Lower lobe of right lung (tissue), 2 donors: Measurements from ENCODE around the gene ECT2. TPM values are rescaled to one million over a fixed set of nuclear protein-coding genes. Genes with fewer than 3 reads are reported as not detected.

Experiments used
- ATAC-seq, 2 donors: fragments of 200-7000 bp; cut with Tn5 transposase; one replicate each; pipeline ENCODE4 v1.9.1; 2020 to 2022; ENCODE audit warnings: mild to moderate bottlenecking in 2 of 2, moderate library complexity in 2 of 2
- DNase-seq: peaks from one replicate; pipeline ENCODE4 v3.0.0-alpha.2; 2020
- H3K27ac ChIP-seq: fragments of 200-600 bp; one replicate; pipeline ENCODE4 v1.8.0; 2022
- H3K27me3 ChIP-seq: fragments of 200-600 bp; one replicate; pipeline ENCODE4 v1.8.0; 2022; ENCODE audit warnings: low read depth
- H3K36me3 ChIP-seq: fragments of 200-600 bp; one replicate; pipeline ENCODE4 v1.8.0; 2022; ENCODE audit warnings: mild to moderate bottlenecking
- H3K4me1 ChIP-seq: fragments of 200-600 bp; one replicate; pipeline ENCODE4 v1.8.0; 2022
- H3K4me3 ChIP-seq: fragments of 200-600 bp; one replicate; pipeline ENCODE4 v1.8.0; 2022; ENCODE audit warnings: mild to moderate bottlenecking
- H3K9me3 ChIP-seq: fragments of 200-600 bp; one replicate; pipeline ENCODE4 v1.8.0; 2022
- intact Hi-C: fragments of 100-400 bp; cut with DNase I; formaldehyde crosslinking; loops from one replicate; pipeline ENCODE4 v1.11.0; 2022
- total RNA-seq: library from RNA; stranded (reverse); fragmentation: NEBNext Ultra II Directional; extraction: Animal tissue kit (Norgen Biotek cat#: 25700); gene quantifications from one replicate; pipeline ENCODE4 v1.2.1, GENCODE V29; 2021
- TF ChIP-seq, protein P1 (sequence below): fragments of 200-600 bp; IDR thresholded peaks from one replicate; pipeline ENCODE4 v1.8.0; 2022; ENCODE audit warnings: antibody characterized with exemption, mild to moderate bottlenecking
- donor health status: DM: no; HTN: yes; CAD: no; lungs with severe emphysema.

The ECT2 gene
- total RNA-seq, 1 donor from 2014 or later = 14.1 TPM

DNA sequence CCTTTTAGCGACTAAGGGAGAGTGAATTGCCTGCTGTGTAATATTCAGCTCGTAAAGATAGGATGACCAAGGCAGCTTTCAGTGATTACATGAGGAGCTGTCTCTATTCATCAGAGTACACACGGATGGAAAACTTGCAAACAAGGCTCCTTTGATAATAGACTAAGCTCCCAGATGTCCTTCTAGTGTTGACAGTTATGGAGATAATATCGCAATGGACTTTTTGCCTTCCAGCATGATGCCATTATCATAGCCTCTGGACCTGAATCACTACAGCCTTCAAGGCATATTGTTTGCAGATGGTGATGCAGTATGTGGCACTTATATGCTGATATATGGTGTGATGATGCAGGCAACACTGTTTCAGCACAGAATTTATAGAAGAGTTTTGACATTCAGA lies 93.9 kb downstream of the ECT2 start:
- intact Hi-C loops = no loop called here
- Histone ChIP-seq H3K27me3 (no peaks in the 10 kb centered on the region), H3K9me3 (no peaks in the 10 kb centered on the region), H3K4me3 (no peak overlapping the region), H3K27ac (no peak overlapping the region), H3K4me1 (no peaks in the 10 kb centered on the region), H3K36me3 (no peaks in the 10 kb centered on the region)
- ATAC-seq (no peak), DNase-seq (no peak)
- TF ChIP-seq, protein P1, sequence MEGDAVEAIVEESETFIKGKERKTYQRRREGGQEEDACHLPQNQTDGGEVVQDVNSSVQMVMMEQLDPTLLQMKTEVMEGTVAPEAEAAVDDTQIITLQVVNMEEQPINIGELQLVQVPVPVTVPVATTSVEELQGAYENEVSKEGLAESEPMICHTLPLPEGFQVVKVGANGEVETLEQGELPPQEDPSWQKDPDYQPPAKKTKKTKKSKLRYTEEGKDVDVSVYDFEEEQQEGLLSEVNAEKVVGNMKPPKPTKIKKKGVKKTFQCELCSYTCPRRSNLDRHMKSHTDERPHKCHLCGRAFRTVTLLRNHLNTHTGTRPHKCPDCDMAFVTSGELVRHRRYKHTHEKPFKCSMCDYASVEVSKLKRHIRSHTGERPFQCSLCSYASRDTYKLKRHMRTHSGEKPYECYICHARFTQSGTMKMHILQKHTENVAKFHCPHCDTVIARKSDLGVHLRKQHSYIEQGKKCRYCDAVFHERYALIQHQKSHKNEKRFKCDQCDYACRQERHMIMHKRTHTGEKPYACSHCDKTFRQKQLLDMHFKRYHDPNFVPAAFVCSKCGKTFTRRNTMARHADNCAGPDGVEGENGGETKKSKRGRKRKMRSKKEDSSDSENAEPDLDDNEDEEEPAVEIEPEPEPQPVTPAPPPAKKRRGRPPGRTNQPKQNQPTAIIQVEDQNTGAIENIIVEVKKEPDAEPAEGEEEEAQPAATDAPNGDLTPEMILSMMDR = no peak

- intact Hi-C loops = no loop called here
- Histone ChIP-seq H3K27me3 (no peaks in the 10 kb centered on the region), H3K9me3 (no peaks in the 10 kb centered on the region), H3K36me3 (no peaks in the 10 kb centered on the region), H3K4me3 (no peak overlapping the region), H3K27ac (no peak overlapping the region), H3K4me1 (no peaks in the 10 kb centered on the region)
- TF ChIP-seq, protein P1 = no peak
- DNase-seq (no peak), ATAC-seq (no peak)
These were observed 95.6 kb downstream of the ECT2 start for GRCh38 chr3:172846103-172846561.

DNA sequence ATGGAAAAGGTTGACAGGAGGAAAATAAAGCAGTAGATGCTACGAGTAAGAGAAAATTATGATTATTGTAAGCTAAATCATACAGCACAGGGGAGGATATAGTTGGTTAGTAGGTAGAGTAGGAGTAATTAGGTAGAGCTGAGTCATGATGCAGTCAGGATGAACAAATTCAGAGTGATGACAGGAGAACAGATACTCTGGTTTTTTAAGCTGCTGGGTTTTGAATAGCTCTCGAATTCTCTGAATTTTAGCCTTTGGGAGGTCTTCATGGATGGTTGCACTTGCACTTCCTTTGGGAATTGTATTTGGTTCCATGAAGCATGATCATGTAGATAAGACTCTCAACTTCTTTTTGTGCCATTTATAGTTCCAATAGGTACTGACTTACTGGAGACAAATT lies 96.2 kb downstream of the ECT2 start:
- no peaks in the 10 kb centered on the region for H3K9me3 ChIP-seq
- intact Hi-C loops = no loop called here
- ATAC-seq (no peak), DNase-seq (no peak)
- H3K36me3 ChIP-seq = no peaks in the 10 kb centered on the region
- TF ChIP-seq, protein P1 = no peak
- no peak overlapping the region for H3K4me3 ChIP-seq
- no peak overlapping the region for H3K27ac ChIP-seq
- no peaks in the 10 kb centered on the region for H3K27me3 ChIP-seq
- no peaks in the 10 kb centered on the region for H3K4me1 ChIP-seq

DNA sequence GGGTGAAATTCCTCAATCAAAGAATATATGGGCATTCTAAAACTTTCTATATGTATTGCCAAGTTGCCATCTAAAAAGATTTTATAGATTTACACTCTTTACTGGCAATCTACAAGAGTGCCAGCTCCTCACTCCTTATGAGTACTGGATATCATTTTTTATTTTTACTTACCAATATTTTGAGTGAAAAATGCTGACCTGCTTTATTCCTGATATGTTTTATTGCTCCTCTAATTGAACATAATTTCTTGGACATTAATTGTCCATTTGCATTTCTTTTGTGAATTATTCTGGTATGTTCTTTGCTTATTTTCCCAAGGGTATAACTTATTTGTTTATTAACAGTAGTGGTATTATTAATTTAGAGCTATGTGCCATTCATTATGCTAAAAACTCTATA lies 96.8 kb downstream of the ECT2 start:
- no peaks in the 10 kb centered on the region for H3K4me1 ChIP-seq
- ATAC-seq (no peak), DNase-seq (no peak)
- H3K4me3 ChIP-seq = no peak overlapping the region
- intact Hi-C loops = no loop called here
- no peak overlapping the region for H3K27ac ChIP-seq
- H3K9me3 ChIP-seq = no peaks in the 10 kb centered on the region
- no peaks in the 10 kb centered on the region for H3K27me3 ChIP-seq
- no peaks in the 10 kb centered on the region for H3K36me3 ChIP-seq
- TF ChIP-seq, protein P1 = no peak

DNA sequence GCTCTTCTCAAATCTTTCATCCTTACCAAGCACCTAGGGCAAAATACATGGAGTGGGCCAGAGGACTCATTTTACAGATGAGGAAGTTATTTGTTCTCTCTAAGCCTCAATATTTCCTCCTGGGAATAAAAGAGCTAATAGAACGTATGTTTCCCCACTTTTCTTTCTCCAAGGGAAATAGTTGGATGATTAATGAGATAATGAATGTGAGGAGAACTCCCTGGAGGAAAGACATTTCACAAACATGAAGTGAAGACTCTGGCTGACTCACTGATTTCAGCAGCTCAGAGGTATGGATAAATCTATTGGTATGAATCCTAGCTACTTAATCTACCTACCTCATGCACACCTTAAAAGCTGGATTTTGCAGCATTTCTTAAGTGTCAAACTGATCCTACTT lies 98.4 kb downstream of the ECT2 start:
- H3K27ac ChIP-seq = no peak overlapping the region
- no peak overlapping the region for H3K4me3 ChIP-seq
- no peaks in the 10 kb centered on the region for H3K36me3 ChIP-seq
- no peaks in the 10 kb centered on the region for H3K27me3 ChIP-seq
- H3K4me1 ChIP-seq = no peaks in the 10 kb centered on the region
- ATAC-seq (no peak), DNase-seq (no peak)
- TF ChIP-seq, protein P1 = no peak
- intact Hi-C loops = no loop called here
- no peaks in the 10 kb centered on the region for H3K9me3 ChIP-seq

DNA sequence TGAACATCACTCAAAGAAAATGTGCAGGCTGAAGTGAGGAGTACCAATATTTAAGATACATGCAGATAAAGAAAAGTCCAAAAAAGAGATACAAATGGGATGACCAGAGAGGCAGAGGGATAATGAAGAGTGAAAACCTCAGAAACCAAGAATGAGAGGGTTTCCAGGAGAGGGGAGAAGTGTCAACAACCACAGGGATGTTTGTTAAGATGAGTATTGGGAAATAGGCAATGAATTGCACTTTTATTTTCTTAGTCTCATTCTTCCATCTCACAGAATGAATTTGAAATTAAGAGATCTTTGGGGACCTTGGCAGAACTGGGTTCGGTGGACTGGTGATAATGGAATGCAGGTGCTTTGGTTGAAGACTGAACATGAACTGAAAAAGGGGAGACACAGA lies 102.5 kb downstream of the ECT2 start:
- Histone ChIP-seq H3K4me1 (peaks cover 4% of the 10 kb centered on the region), H3K27me3 (no peaks in the 10 kb centered on the region), H3K9me3 (no peaks in the 10 kb centered on the region), H3K36me3 (no peaks in the 10 kb centered on the region), H3K4me3 (no peak overlapping the region), H3K27ac (no peak overlapping the region)
- intact Hi-C loops = no loop called here
- TF ChIP-seq, protein P1 = no peak
- no peak for ATAC-seq
- no peak for DNase-seq
